Germinal center (tissue), 1 donor: ENCODE data around the gene ZNF695.
A peak's percentile ranks its signal among the peaks of the same experiment; 100 is the strongest.

Source experiments
- DNase-seq: peaks from one replicate; pipeline ENCODE4 v3.0.0; 2012; ENCODE audit warnings: mixed read lengths, low spot score

Gene ZNF695

DNA sequence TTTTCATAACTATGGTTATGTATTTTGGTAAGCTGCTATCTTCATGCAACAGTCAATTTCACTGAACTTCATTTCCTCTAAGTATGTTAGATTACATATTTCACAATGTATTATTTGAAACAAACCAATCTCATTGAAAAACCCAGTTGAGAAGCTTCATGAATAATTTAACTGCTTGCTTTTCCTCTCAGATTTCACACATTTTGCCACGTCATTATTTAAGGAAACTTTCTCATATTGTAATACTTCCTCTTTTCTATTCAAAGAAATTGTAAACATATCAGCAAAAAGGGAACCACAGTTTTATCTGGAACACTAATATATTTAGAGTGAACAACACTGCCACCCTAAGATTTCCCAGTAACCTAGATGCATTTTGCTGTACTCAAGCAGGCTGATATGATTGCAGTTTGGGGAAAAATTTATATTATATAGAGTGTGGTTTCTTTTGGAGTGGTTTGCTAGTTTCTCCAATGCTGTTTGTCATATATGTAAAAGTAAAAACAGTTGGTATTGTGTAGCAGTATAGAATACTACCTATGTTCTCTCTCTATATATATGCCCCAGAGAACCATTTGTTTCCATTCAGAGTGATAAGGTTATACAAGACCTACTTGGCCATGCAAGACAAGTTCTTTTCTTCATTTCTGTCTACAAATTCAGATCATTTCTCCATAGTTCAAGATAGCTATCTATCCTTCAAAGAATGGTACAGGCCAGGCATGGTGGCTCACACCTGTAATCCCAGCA, 47.7 kb downstream of the ZNF695 start:
- DNase-seq = peak; percentile 52

GRCh38 chr1:246954126-246954525, 53.7 kb downstream of the ZNF695 start:
- no peak for DNase-seq

DNA sequence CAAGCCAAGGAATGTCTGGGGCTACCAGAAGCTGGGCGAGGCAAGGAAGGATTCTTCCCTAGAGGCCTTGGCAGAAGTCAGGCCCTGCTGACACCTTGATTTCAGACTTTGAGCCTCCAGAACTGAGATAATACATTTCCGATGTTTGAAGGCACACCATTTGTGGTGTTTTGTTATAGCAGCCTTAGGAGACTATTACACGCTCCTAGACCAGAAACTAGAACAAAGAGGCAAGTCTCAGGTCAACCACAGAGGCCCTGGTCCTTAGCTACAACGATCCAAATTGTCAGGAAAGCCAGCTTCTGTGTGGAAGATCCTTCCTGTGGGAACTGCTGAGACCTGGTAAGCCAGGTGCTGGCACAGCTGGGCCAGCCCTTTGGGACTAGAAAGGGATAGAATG, 56.4 kb downstream of the ZNF695 start:
- no peak for DNase-seq

DNA sequence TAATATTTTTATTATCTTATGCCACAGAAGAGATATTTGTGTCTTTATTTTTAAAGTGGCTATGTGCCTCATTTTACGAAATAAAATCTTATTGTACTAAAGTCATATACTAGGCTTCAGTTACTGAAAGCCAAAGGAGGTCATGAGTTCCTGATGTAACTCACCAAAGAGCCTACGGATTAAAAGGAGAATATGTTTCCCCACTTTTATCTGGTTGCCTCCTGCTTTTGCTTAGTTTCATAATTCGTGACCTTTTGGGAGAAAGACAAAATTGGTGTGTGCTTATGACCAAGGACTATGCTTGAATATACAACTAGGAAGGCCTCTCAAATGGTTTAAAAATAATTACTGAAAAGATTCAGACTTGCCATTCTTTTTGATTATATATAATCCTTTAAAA, 57.9 kb downstream of the ZNF695 start:
- DNase-seq = no peak

DNA sequence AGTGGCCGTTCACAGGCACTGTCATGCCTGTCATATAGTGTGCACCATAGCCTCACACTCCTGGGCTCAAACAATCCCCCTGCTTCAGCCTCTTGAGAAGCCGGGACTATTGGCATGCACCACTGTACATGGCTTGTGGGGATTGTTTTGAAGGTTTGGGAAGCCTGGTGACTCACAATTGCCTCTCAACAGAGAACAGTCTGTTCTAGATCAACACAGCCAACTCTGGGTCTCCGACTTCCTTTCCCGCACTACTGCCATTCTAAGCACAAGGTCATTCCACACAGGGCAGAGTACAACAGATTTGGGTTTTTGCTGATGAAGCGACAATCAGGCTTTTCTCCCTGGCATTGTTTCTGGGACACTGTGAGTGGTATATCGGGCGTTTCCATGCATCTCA, 60.6 kb downstream of the ZNF695 start:
- no peak for DNase-seq

GRCh38 chr1:246946366-246946765, 61.5 kb downstream of the ZNF695 start:
- no peak for DNase-seq
